Fibroblast of lung (primary cell): Measurements from ENCODE around the gene CDO1. TPM values are rescaled to one million over a fixed set of nuclear protein-coding genes. Genes with fewer than 3 reads are reported as not detected.

Experiments
- DNase-seq, 2 donors: peaks; one replicate each; pipeline versions ENCODE4 v3.0.0 to v3.0.0-alpha.2; 2010; ENCODE audit warnings: low read depth in 2 of 2
- H2AFZ ChIP-seq: 2 replicates; pipeline ENCODE4 v1.5.1; 2012; ENCODE audit warnings: low read length, control low read depth, inconsistent platforms
- H3K27ac ChIP-seq: 2 replicates; pipeline ENCODE4 v1.5.1; 2011; ENCODE audit warnings: low read length, control low read depth; ENCODE audit not compliant: insufficient read depth
- H3K27me3 ChIP-seq: 2 replicates; pipeline ENCODE4 v1.5.1; 2011; ENCODE audit warnings: mild to moderate bottlenecking, low read length; ENCODE audit not compliant: control insufficient read depth, insufficient read depth
- H3K36me3 ChIP-seq: 2 replicates; pipeline ENCODE4 v1.5.1; 2011; ENCODE audit warnings: low read length; ENCODE audit not compliant: control insufficient read depth, insufficient read depth
- H3K4me1 ChIP-seq: 2 replicates; pipeline ENCODE4 v1.5.1; 2011; ENCODE audit warnings: low read length; ENCODE audit not compliant: control insufficient read depth, insufficient read depth; ENCODE audit errors: extremely low read depth
- H3K4me2 ChIP-seq: 2 replicates; pipeline ENCODE4 v1.5.1; 2011; ENCODE audit warnings: low read length, control low read depth; ENCODE audit not compliant: insufficient read depth; ENCODE audit errors: extremely low read depth
- H3K4me3 ChIP-seq, 4 experiments: fragments of 200-600 bp in 1 of 4; sonication (generic) in 1 of 4; replicated peaks in 1 of 4; 2 replicates each; pipeline ENCODE4 v1.5.1; 2011 to 2016; ENCODE audit warnings: low read length in 4 of 4, low read depth in 3 of 4, mild to moderate bottlenecking in 3 of 4, control low read depth in 2 of 4, inconsistent platforms in 1 of 4, mixed read lengths in 1 of 4; ENCODE audit not compliant: insufficient read depth in 1 of 4; ENCODE audit errors: control extremely low read depth in 1 of 4
- H3K79me2 ChIP-seq: 2 replicates; pipeline ENCODE4 v1.5.1; 2012; ENCODE audit warnings: mild to moderate bottlenecking, low read length, inconsistent platforms; ENCODE audit not compliant: control insufficient read depth, insufficient read depth
- H3K9ac ChIP-seq: 2 replicates; pipeline ENCODE4 v1.5.1; 2011; ENCODE audit warnings: mild to moderate bottlenecking, low read length, control low read depth; ENCODE audit not compliant: insufficient read depth
- H3K9me3 ChIP-seq: 2 replicates; pipeline ENCODE4 v1.5.1; 2012; ENCODE audit warnings: low read depth, low read length; ENCODE audit not compliant: control insufficient read depth, insufficient read depth
- H4K20me1 ChIP-seq: 2 replicates; pipeline ENCODE4 v1.5.1; 2011; ENCODE audit warnings: low read length; ENCODE audit not compliant: control insufficient read depth, insufficient read depth; ENCODE audit errors: extremely low read depth
- EZH2 ChIP-seq: IDR thresholded peaks from 2 replicates; pipeline ENCODE4 v1.5.1; 2012; ENCODE audit warnings: low read length, control low read depth, mild to moderate bottlenecking; ENCODE audit errors: missing control alignments
- polyA plus RNA-seq, 2 donors: library from polyadenylated mRNA; depleted of rRNA in 1 of 2; stranded (reverse) in 1 of 2; unstranded in 1 of 2; fragments of >200 nt; gene quantifications; 2 replicates each; pipeline ENCODE4 v1.2.1, GENCODE V29; 2011 to 2012; ENCODE audit warnings: missing spikeins in 1 of 2
- total RNA-seq: library from RNA; depleted of rRNA; stranded (reverse); fragments of >200 nt; gene quantifications from 2 replicates; pipeline ENCODE4 v1.2.1, GENCODE V29; 2014
- TF ChIP-seq, protein P1 (sequence below), 2 donors: IDR thresholded peaks in 1 of 2; conservative IDR thresholded peaks in 1 of 2; 1 replicate in 1 of 2; 2 replicates in 1 of 2; pipeline ENCODE4 v1.5.1; 2011 to 2012; ENCODE audit warnings: low read length in 2 of 2, control low read depth in 1 of 2, inconsistent platforms in 1 of 2, low read depth in 1 of 2, mild to moderate bottlenecking in 1 of 2

The CDO1 gene
- total and polyA plus RNA-seq, 2 donors (not counting 1 experiment from before 2014, with no cell fraction given) = 0.85 to 6.9 TPM

DNA sequence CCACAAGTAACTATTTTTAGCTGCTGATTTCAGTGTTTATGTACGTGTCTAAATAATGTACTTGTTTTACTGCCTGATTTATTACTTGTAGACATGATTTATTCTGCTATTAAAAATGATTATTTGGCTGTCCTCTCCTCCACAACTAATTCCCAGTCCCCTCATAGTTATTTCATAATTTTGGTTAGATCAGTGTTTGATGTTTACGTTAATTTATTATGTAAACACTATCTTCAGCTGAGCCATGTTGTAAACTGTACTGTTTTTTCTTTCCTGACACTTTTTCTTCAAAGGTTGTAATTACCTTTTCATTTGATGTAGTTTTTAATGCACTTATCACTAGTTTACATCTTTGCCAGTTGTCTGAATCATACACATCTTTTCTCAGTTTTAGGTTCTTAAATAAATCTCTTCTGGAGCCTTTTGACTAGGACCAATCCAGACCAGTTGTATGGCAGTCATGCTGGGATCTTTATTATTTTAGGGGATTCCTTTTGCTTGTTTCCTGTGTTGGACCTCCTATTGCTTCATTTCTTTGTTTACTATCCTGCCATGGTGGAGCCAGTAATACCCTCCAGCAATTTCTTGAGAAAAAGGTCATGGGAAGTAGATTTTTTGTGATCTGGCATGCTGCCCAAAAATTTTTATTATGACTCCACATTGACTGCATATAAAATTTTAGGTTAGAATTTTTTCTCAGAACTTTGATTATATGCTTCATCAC lies 41.3 kb upstream of the CDO1 start:
- no peaks in the 10 kb centered on the region for H3K9me3 ChIP-seq
- H3K27ac ChIP-seq = no peak overlapping the region
- no peak overlapping the region for H3K4me3 ChIP-seq
- no peaks in the 10 kb centered on the region for H4K20me1 ChIP-seq
- H3K9ac ChIP-seq = no peak overlapping the region
- H3K36me3 ChIP-seq = no peaks in the 10 kb centered on the region
- peaks cover 64% of the 10 kb centered on the region for H3K79me2 ChIP-seq
- TF ChIP-seq, protein P1, sequence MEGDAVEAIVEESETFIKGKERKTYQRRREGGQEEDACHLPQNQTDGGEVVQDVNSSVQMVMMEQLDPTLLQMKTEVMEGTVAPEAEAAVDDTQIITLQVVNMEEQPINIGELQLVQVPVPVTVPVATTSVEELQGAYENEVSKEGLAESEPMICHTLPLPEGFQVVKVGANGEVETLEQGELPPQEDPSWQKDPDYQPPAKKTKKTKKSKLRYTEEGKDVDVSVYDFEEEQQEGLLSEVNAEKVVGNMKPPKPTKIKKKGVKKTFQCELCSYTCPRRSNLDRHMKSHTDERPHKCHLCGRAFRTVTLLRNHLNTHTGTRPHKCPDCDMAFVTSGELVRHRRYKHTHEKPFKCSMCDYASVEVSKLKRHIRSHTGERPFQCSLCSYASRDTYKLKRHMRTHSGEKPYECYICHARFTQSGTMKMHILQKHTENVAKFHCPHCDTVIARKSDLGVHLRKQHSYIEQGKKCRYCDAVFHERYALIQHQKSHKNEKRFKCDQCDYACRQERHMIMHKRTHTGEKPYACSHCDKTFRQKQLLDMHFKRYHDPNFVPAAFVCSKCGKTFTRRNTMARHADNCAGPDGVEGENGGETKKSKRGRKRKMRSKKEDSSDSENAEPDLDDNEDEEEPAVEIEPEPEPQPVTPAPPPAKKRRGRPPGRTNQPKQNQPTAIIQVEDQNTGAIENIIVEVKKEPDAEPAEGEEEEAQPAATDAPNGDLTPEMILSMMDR (conservative IDR thresholded peaks at IDR 0.05 in 1 of 2, IDR thresholded peaks at IDR 0.05 in 1 of 2; ENCODE audit: low read depth in 1 of 2, low read length in 2 of 2) = no peak
- no peak overlapping the region for H3K4me2 ChIP-seq
- H3K4me1 ChIP-seq = peaks cover 2% of the 10 kb centered on the region
- H3K27me3 ChIP-seq = no peaks in the 10 kb centered on the region
- H2AFZ ChIP-seq = no peak overlapping the region
- peak; percentile 17 to 58 for DNase-seq

DNA sequence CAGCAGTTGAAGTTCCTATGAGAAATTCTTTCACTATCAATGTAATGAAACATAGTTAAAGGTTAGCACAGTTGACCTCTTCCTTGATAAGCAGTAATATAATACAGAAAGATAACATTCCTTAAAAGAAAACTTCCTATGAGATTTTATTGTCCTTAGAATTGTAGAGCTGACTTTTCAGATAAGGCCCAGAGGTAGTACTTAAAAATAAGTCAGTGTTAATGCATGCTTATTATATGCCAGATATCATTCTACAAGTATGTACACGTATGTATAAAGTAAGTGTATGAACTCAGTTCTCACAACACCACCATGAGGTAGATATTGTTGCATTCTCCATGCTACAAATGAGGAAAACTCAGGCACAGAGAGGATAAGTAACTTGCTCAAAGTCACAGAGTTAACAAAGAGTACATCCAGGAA lies 40.6 kb upstream of the CDO1 start:
- TF ChIP-seq, protein P1 (conservative IDR thresholded peaks at IDR 0.05 in 1 of 2, IDR thresholded peaks at IDR 0.05 in 1 of 2; ENCODE audit: low read depth in 1 of 2, low read length in 2 of 2) = no peak
- TF ChIP-seq EZH2 = no peak
- no peaks in the 10 kb centered on the region for H3K27me3 ChIP-seq
- H3K4me3 ChIP-seq = no peak overlapping the region
- H3K36me3 ChIP-seq = no peaks in the 10 kb centered on the region
- no peaks in the 10 kb centered on the region for H3K9me3 ChIP-seq
- H3K4me2 ChIP-seq = no peak overlapping the region
- H3K4me1 ChIP-seq = peaks cover 2% of the 10 kb centered on the region
- H3K79me2 ChIP-seq = peaks cover 67% of the 10 kb centered on the region
- no peak for DNase-seq
- H2AFZ ChIP-seq = no peak overlapping the region
- no peaks in the 10 kb centered on the region for H4K20me1 ChIP-seq
- no peak overlapping the region for H3K9ac ChIP-seq
- H3K27ac ChIP-seq = no peak overlapping the region

DNA sequence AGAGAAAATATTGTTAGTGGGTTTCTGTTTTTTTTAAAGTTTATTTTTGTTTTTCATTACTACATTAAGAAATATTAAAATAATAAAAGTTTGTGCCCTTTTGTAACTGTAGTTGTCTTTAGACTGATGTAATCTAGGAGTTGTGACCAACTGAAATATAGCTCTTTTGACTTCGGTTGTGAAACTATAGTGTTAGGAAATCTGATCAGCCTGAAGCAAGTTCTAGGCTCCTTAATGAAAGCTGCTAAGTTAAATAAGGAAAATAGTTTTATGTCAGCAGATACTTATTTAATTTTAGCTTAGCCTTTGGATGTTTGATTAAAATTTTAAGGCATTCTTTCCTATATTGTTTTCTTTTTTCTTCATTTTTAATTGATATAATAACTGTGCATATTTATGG lies 39.5 kb upstream of the CDO1 start:
- H4K20me1 ChIP-seq = no peaks in the 10 kb centered on the region
- no peaks in the 10 kb centered on the region for H3K36me3 ChIP-seq
- H3K27me3 ChIP-seq = no peaks in the 10 kb centered on the region
- H3K27ac ChIP-seq = no peak overlapping the region
- no peak overlapping the region for H3K4me2 ChIP-seq
- H3K9ac ChIP-seq = no peak overlapping the region
- DNase-seq = peak in 1 of 2 donors; percentile 79
- H3K4me1 ChIP-seq = peaks cover 2% of the 10 kb centered on the region
- peaks cover 72% of the 10 kb centered on the region for H3K79me2 ChIP-seq
- no peak overlapping the region for H2AFZ ChIP-seq
- TF ChIP-seq EZH2 = no peak
- no peak overlapping the region for H3K4me3 ChIP-seq
- H3K9me3 ChIP-seq = no peaks in the 10 kb centered on the region
